IMR-90 (cell line): ENCODE results near the gene SDF2L1. TPM values are rescaled to one million over a fixed set of nuclear protein-coding genes. Genes with fewer than 3 reads are reported as not detected.
"Not testable (repeated sequence)": the region's sequence is repeated elsewhere in the genome, so short reads cannot be mapped to it uniquely, and the experiment has no call there.

Experiments used
- ATAC-seq: fragments of 200-7000 bp; cut with Tn5 transposase; 2 replicates; pipeline ENCODE4 v1.9.1; 2020; ENCODE audit warnings: low read depth, mild to moderate bottlenecking, moderate library complexity
- BruUV-seq: library from RNA; stranded (reverse); fragments of 400-500 nt; replicated peaks from 2 replicates; lab custom pipeline; 2021; lab: Mats Ljungman, UMichigan
- CTCF ChIA-PET: fragments of 300-600 bp; formaldehyde crosslinking; extraction: SDS; loops from one replicate; lab custom pipeline; 2021; ENCODE audit warnings: antibody characterized with exemption; lab: Yijun Ruan, JAX
- POLR2A ChIA-PET: fragments of 300-600 bp; sonication (Branson Sonifier 250); formaldehyde crosslinking; loops from one replicate; lab custom pipeline; 2022; ENCODE audit warnings: antibody characterized with exemption; ENCODE audit not compliant: unreplicated experiment; lab: Charles Lee
- DNase-seq: peaks from one replicate; pipeline ENCODE4 v3.0.0; 2013
- H2AFZ ChIP-seq: replicated peaks from 2 replicates; pipeline ENCODE3; 2013; ENCODE audit warnings: low read length, mild to moderate bottlenecking; ENCODE audit not compliant: poor library complexity
- H2AK5ac ChIP-seq: 2 replicates; pipeline ENCODE4 v1.6.1; 2013; ENCODE audit warnings: low read depth, low read length, inconsistent platforms
- H2AK9ac ChIP-seq: replicated peaks from 2 replicates; pipeline ENCODE3; 2013; ENCODE audit warnings: mild to moderate bottlenecking, low read depth, low read length, moderate library complexity; ENCODE audit not compliant: poor library complexity
- H2BK120ac ChIP-seq: 2 replicates; pipeline ENCODE4 v1.6.1; 2013; ENCODE audit warnings: low read depth, low read length, inconsistent platforms
- H2BK15ac ChIP-seq: 3 replicates; pipeline ENCODE4 v1.6.1; 2013; ENCODE audit warnings: low read depth, low read length, inconsistent platforms
- H2BK20ac ChIP-seq: 2 replicates; pipeline ENCODE4 v1.6.1; 2013; ENCODE audit warnings: low read depth, mild to moderate bottlenecking, inconsistent platforms, low read length, moderate library complexity
- H2BK5ac ChIP-seq: 2 replicates; pipeline ENCODE4 v1.6.1; 2013; ENCODE audit warnings: mild to moderate bottlenecking, low read depth, low read length, inconsistent platforms; ENCODE audit not compliant: poor library complexity, severe bottlenecking
- H3K14ac ChIP-seq: replicated peaks from 2 replicates; pipeline ENCODE4 v1.6.1; 2013; ENCODE audit warnings: low read depth, low read length, inconsistent platforms
- H3K18ac ChIP-seq: 2 replicates; pipeline ENCODE4 v1.6.1; 2013; ENCODE audit warnings: low read depth, low read length, control low read depth
- H3K23ac ChIP-seq: 2 replicates; pipeline ENCODE4 v1.6.1; 2013; ENCODE audit warnings: low read depth, low read length, inconsistent platforms
- H3K27ac ChIP-seq: 2 replicates; pipeline ENCODE4 v1.5.1; 2013; ENCODE audit warnings: mild to moderate bottlenecking, control low read depth, low read length; ENCODE audit not compliant: insufficient read depth
- H3K27me3 ChIP-seq: 2 replicates; pipeline ENCODE4 v1.6.1; 2013; ENCODE audit warnings: low read length; ENCODE audit not compliant: control insufficient read depth, insufficient read depth
- H3K36me3 ChIP-seq: 2 replicates; pipeline ENCODE4 v1.6.1; 2013; ENCODE audit warnings: low read length, mixed read lengths; ENCODE audit not compliant: control insufficient read depth, insufficient read depth
- H3K4ac ChIP-seq: 2 replicates; pipeline ENCODE4 v1.6.1; 2013; ENCODE audit warnings: low read depth, low read length, inconsistent platforms
- H3K4me1 ChIP-seq: 2 replicates; pipeline ENCODE4 v1.6.1; 2013; ENCODE audit warnings: low read length, mixed read lengths; ENCODE audit not compliant: control insufficient read depth, insufficient read depth
- H3K4me2 ChIP-seq: 2 replicates; pipeline ENCODE4 v1.6.1; 2013; ENCODE audit warnings: low read depth, mild to moderate bottlenecking, control low read depth, low read length, moderate library complexity
- H3K4me3 ChIP-seq: 2 replicates; pipeline ENCODE4 v1.5.1; 2013; ENCODE audit warnings: low read depth, mild to moderate bottlenecking, control low read depth, low read length, moderate library complexity; ENCODE audit not compliant: insufficient read depth
- H3K56ac ChIP-seq: 2 replicates; pipeline ENCODE4 v1.6.1; 2013; ENCODE audit warnings: low read length, inconsistent platforms; ENCODE audit not compliant: insufficient read depth; ENCODE audit errors: extremely low read depth
- H3K79me1 ChIP-seq, 2 experiments: 2 replicates each; pipeline ENCODE4 v1.6.1; 2013; ENCODE audit warnings: low read length in 2 of 2, inconsistent platforms in 1 of 2, low read depth in 1 of 2
- H3K9ac ChIP-seq: 2 replicates; pipeline ENCODE4 v1.6.1; 2013; ENCODE audit warnings: low read depth, low read length, control low read depth
- H3K9me1 ChIP-seq: 2 replicates; pipeline ENCODE4 v1.6.1; 2013; ENCODE audit warnings: low read length, inconsistent platforms; ENCODE audit not compliant: insufficient read depth
- H3K9me3 ChIP-seq: 2 replicates; pipeline ENCODE4 v1.6.1; 2013; ENCODE audit warnings: low read length; ENCODE audit not compliant: control insufficient read depth, insufficient read depth
- H4K20me1 ChIP-seq: 2 replicates; pipeline ENCODE4 v1.6.1; 2013; ENCODE audit warnings: low read length, inconsistent platforms; ENCODE audit not compliant: insufficient read depth
- H4K5ac ChIP-seq: 2 replicates; pipeline ENCODE4 v1.6.1; 2013; ENCODE audit warnings: mild to moderate bottlenecking, low read depth, low read length, control low read depth
- H4K8ac ChIP-seq, 2 experiments: 2 replicates each; pipeline ENCODE4 v1.6.1; 2013; ENCODE audit warnings: low read depth in 2 of 2, low read length in 2 of 2, control low read depth in 1 of 2, inconsistent platforms in 1 of 2
- H4K91ac ChIP-seq: 2 replicates; pipeline ENCODE4 v1.6.1; 2013; ENCODE audit warnings: low read depth, low read length, inconsistent platforms; ENCODE audit not compliant: insufficient read depth
- WGBS, 2 experiments: methylation state at CpG; one replicate each; pipeline versions ENCODE4 v1.1.5 to v1.1.7; 2013; ENCODE audit warnings: missing lambda C conversion rate in 2 of 2; ENCODE audit not compliant: insufficient read length in 1 of 2; ENCODE audit errors: extremely low coverage in 2 of 2; 5-methylcytosine and 5-hydroxymethylcytosine counted together
- dilution Hi-C: fragments of 300-500 bp; cut with HindIII; formaldehyde crosslinking; loops from one replicate; pipeline ENCODE4 v1.14.3; 2018; ENCODE audit warnings: low sequenced_read_pairs; ENCODE audit not compliant: unreplicated experiment
- in situ Hi-C: fragments of 300-500 bp; cut with MboI; formaldehyde crosslinking; loops from 3 replicates; pipeline ENCODE4 v1.14.3; 2019; ENCODE audit warnings: low sequenced_read_pairs, inconsistent platforms, mixed read lengths
- intact Hi-C: fragments of 100-400 bp; cut with micrococcal nuclease; formaldehyde crosslinking; loops from 2 replicates; pipeline ENCODE4 v1.10.0; 2022
- polyA plus RNA-seq, 3 experiments: library from polyadenylated mRNA; depleted of rRNA; stranded (reverse); fragments of >200 nt; gene quantifications; 2 replicates each; pipeline ENCODE4 v1.2.3, GENCODE V29; 2012; ENCODE audit warnings: low replicate concordance in 1 of 3
- total RNA-seq: library from RNA; depleted of rRNA; stranded (reverse); fragments of >200 nt; gene quantifications from 2 replicates; pipeline ENCODE4 v1.2.3, GENCODE V29; 2012

The SDF2L1 gene
- total and polyA plus RNA-seq, 2 of the 4 experiments (the other 2 are of a cell fraction): 18.8 to 51.1 TPM

DNA sequence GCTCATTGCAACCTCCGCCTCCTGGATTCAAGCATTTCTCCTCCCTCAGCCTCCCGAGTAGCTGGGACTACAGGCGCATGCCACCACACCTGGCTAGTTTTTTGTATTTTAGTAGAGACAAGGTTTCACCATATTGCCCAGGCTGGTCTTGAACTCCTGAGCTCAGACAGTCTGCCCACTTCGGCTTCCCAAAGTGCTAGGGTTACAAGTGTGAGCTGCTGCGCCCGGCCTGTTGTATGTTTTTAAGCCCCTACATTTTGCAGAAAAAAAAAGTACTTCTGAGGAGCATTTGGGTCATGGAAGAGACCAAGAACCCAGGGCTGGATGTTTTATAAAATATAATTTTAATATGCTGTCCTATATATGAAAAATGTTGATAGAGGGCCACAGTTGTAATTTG lies 24.8 kb upstream of the SDF2L1 start:
- WGBS, 2 experiments: no CpG with 5 or more reads among the region's 6 CpGs
- in situ Hi-C loops: not testable (repeated sequence)

More for the DNA sequence above, 24.8 kb upstream of the SDF2L1 start:
- H2BK120ac ChIP-seq, H3K27me3 ChIP-seq, H3K14ac ChIP-seq, DNase-seq, POLR2A ChIA-PET, H3K9me3 ChIP-seq, intact Hi-C loops, H3K4ac ChIP-seq, ATAC-seq, H2BK20ac ChIP-seq, H3K4me3 ChIP-seq, H3K4me1 ChIP-seq, H3K18ac ChIP-seq, H3K4me2 ChIP-seq, H3K56ac ChIP-seq, H2AFZ ChIP-seq, H3K27ac ChIP-seq, H3K9ac ChIP-seq, H2BK5ac ChIP-seq, dilution Hi-C loops, CTCF ChIA-PET, H3K23ac ChIP-seq, BruUV-seq, H2BK15ac ChIP-seq, H4K5ac ChIP-seq, H4K8ac ChIP-seq, H2AK5ac ChIP-seq, H4K91ac ChIP-seq, H2AK9ac ChIP-seq: not testable (repeated sequence)
- Histone ChIP-seq H4K20me1 (peaks cover 83% of the 10 kb centered on the region), H3K79me1 (peaks cover 30 to 67% of the 10 kb centered on the region in 2 experiments), H3K9me1 (peaks cover 30% of the 10 kb centered on the region), H3K36me3 (peaks cover 22% of the 10 kb centered on the region)
